Activated T-helper 1 cell treated with anti-CD3 and anti-CD28 coated beads, Interleukin-12 subunit alpha, Interleukin-12 subunit beta, Interleukin-2, Interleukin-4 antibody, amounts not matched to agents 30 ng/mL and 10 ng/mL and 1 ng/mL, durations not matched to agents 14 hours and 24 hours and 36 hours (primary cell): Measurements from ENCODE around the gene C1orf167. TPM values are rescaled to one million over a fixed set of nuclear protein-coding genes. Genes with fewer than 3 reads are reported as not detected.

Experiments used
- DNase-seq: peaks from one replicate; pipeline ENCODE4 v3.0.0; 2021; ENCODE audit warnings: low spot score
- H3K27ac Mint-ChIP-seq: one replicate; pipeline ENCODE4 v1.8.0; 2021; ENCODE audit warnings: mild to moderate bottlenecking, mixed read lengths
- H3K27me3 Mint-ChIP-seq: one replicate; pipeline ENCODE4 v1.8.0; 2022; ENCODE audit warnings: mild to moderate bottlenecking, moderate library complexity, mixed read lengths; ENCODE audit not compliant: insufficient read depth
- H3K36me3 Mint-ChIP-seq: one replicate; pipeline ENCODE4 v1.8.0; 2021; ENCODE audit warnings: low read depth, mixed read lengths
- H3K4me1 Mint-ChIP-seq: one replicate; pipeline ENCODE4 v1.8.0; 2021; ENCODE audit warnings: low read depth, mixed read lengths
- H3K4me3 Mint-ChIP-seq: one replicate; pipeline ENCODE4 v1.8.0; 2021; ENCODE audit warnings: mild to moderate bottlenecking, moderate library complexity, mixed read lengths
- H3K9me3 Mint-ChIP-seq: one replicate; pipeline ENCODE4 v1.8.0; 2021; ENCODE audit warnings: mixed read lengths
- intact Hi-C: fragments of 100-400 bp; cut with micrococcal nuclease; formaldehyde crosslinking; loops from one replicate; pipeline ENCODE4 v1.15.1; 2024
- total RNA-seq: library from RNA; stranded (reverse); gene quantifications from 2 replicates; pipeline ENCODE4 v1.2.3, GENCODE V29; 2022

C1orf167 gene
- total RNA-seq, 1 donor from 2014 or later = not detected

DNA sequence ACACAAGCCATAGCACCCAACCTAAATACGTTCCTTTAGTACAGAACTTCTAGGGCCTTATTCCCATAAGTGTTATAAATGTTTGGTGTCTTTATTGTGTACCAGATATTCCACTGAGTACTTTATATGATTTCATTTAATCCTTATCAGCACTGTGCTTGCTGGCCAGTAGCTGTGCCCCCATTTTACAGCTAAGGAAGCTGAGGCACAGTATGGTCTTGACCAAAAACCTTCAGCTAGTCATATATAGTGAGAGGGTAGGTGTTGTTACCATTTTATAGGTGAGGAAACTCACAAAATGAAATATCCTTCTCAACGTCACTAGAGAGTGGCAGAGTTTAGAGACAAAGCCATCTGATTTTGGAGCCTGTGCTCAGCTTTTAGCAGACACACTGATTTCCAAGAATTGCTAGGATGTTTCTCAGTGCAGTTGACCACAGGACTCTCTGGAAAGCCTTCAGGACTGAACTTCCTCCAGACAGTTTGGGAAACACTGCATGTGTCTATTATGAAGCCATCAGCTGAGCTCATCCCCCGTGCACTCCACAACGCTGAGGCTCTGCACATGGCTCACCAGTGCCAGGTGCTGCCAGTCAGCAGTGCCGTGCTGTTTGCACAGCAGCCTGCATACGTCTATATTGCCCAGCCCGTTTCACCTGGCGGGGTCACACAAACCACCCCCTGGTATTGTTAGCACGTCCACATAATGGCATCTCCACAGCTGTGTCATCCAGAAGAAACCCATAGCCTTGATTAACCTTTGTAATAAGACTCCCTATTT lies 70.1 kb downstream of the C1orf167 start:
- no peak overlapping the region for H3K4me3 Mint-ChIP-seq
- DNase-seq = no peak
- intact Hi-C loops = no loop called here
- H3K9me3 Mint-ChIP-seq = no peaks in the 10 kb centered on the region
- H3K36me3 Mint-ChIP-seq = peaks cover 13% of the 10 kb centered on the region
- no peaks in the 10 kb centered on the region for H3K27me3 Mint-ChIP-seq
- H3K27ac Mint-ChIP-seq = no peak overlapping the region
- H3K4me1 Mint-ChIP-seq = no peaks in the 10 kb centered on the region

DNA sequence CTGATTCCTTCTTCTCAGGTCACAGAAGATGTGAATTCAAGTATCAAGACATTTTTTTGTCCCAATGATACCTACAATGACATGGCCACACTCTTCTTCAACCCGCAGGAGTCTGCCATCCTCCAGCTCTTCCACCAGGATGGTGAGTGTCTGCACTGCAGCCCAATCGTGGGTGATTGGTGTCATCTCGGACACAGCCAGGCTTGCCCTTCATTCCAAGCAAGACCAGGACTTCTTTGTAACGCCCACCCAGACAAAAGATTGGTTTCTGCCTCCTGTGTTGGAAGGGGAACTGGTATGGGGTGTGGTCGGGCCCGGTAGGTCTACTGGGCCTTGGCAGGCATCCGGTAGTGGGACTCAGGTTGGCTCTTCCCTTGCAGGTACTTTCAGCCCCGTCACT lies 71.5 kb downstream of the C1orf167 start:
- DNase-seq = no peak
- Mint-ChIP-seq H3K4me1 (no peaks in the 10 kb centered on the region), H3K27me3 (no peaks in the 10 kb centered on the region), H3K27ac (no peak overlapping the region), H3K4me3 (no peak overlapping the region), H3K9me3 (no peaks in the 10 kb centered on the region), H3K36me3 (peaks cover 17% of the 10 kb centered on the region)
- intact Hi-C loops = no loop called here

DNA sequence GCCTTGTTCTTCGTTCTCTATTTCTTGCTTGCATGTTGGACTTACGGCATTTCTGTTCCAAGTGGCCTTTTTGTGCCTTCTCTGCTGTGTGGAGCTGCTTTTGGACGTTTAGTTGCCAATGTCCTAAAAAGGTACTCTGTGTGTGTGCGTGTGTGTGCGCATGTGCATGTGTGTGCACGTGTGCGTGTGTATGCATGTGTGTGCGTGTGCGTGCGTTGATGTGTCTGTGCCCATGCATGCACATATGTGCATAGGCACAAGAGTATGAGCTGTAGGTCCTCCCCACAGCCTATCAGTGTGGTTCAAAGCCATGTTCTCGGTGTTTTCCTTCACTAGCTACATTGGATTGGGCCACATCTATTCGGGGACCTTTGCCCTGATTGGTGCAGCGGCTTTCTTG lies 71.9 kb downstream of the C1orf167 start:
- Mint-ChIP-seq H3K9me3 (no peaks in the 10 kb centered on the region), H3K27me3 (no peaks in the 10 kb centered on the region), H3K4me3 (no peak overlapping the region), H3K36me3 (peaks cover 20% of the 10 kb centered on the region), H3K27ac (no peak overlapping the region), H3K4me1 (no peaks in the 10 kb centered on the region)
- no peak for DNase-seq
- intact Hi-C loops = no loop called here

DNA sequence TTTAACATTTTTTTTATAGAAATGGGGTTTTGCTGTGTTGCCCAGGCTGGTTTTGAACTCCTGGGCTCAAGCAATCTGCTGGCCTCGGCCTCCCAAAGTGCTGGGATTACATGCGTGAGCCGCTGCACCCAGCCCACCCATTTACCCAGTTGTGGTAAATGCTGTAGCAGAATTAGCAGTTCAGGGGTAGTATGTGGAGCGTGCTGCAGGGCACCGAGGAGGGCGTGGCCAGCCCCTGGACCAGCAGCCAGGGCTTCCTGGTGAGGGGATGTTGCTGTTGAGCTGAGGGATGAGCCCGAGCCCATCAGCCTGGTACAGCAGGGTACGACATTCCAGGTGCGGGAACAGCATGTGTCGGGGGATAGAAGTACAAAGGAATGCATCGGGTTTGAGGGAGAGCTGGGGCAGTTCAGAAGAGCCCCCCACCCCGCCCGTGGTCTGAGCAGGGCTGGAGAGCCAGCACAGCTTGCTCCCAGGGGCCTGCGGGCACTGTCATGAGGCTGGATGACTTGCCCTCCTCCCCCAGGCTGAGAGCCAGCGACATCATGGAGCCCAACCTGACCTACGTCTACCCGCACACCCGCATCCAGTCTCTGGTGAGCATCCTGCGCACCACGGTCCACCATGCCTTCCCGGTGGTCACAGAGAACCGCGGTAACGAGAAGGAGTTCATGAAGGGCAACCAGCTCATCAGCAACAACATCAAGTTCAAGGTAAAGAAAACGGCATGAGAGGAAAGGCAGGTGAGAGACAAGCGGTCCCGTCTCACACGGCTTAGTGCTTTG lies 73.6 kb downstream of the C1orf167 start:
- Mint-ChIP-seq H3K4me3 (no peak overlapping the region), H3K27me3 (no peaks in the 10 kb centered on the region), H3K4me1 (no peaks in the 10 kb centered on the region), H3K27ac (no peak overlapping the region), H3K36me3 (peaks cover 26% of the 10 kb centered on the region), H3K9me3 (no peaks in the 10 kb centered on the region)
- intact Hi-C loops = no loop called here
- no peak for DNase-seq

DNA sequence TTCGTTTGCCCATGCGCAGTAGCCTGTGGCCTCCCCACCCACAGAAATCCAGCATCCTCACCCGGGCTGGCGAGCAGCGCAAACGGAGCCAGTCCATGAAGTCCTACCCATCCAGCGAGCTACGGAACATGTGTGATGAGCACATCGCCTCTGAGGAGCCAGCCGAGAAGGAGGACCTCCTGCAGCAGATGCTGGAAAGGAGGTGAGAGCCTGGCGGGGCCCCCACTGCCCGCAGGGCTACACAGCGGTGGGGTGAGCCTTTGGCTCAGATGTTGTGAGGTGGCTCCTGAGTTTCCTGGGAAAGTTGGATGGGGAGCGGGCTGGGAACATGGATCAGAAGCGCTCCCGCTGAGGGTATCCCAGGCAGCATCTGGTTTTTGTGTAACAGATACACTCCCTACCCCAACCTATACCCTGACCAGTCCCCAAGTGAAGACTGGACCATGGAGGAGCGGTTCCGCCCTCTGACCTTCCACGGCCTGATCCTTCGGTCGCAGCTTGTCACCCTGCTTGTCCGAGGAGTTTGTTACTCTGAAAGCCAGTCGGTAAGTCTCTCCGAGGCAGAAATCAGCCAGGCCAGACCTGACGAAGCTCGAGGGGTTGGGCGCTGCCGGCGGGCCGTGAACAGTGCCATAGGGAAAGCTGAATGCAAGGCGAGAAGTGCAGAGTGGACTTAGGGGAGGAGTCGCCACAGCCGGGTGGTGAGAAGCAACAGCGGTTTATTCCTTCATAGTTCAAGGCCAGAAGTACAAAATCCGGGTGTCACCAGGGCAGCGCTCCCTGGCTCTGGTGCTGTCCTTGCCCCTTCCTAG lies 75.2 kb downstream of the C1orf167 start:
- DNase-seq = no peak
- no peak overlapping the region for H3K27ac Mint-ChIP-seq
- no peaks in the 10 kb centered on the region for H3K9me3 Mint-ChIP-seq
- no peaks in the 10 kb centered on the region for H3K27me3 Mint-ChIP-seq
- intact Hi-C loops = no loop called here
- H3K4me3 Mint-ChIP-seq = no peak overlapping the region
- peaks cover 29% of the 10 kb centered on the region for H3K36me3 Mint-ChIP-seq
- H3K4me1 Mint-ChIP-seq = no peaks in the 10 kb centered on the region

DNA sequence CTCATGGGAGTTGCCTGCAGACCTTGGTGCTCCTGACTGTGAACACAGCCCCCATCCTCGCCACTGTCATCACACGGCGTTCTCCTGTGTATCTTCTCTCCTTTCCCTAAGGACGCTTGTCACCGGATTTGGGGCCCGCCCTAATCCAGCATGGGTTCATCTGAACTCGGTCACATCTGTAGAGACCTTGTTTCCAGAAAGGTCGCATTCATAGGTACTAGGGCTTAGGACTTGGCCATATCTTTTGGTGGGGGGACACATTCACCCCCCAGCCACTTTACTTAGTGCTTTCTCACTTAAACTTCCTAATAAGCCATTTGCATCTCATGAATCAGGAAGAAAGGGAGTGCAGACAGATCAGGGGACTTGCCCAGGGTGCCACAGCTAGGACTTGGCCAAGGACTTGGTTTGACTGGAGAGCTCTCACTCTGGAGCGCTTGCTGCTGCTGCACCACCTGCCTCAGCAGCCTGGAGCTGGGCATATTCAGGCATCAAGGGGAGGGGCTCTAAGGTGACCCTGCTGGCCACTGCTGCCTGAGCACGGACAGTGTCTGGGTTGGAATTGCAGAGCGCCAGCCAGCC lies 75.9 kb downstream of the C1orf167 start:
- intact Hi-C loops = loop anchor here (1.0 kb wide), 2 partner anchors 56 to 69 kb away; no protein-coding TSS in a partner anchor
- Mint-ChIP-seq H3K27ac (no peak overlapping the region), H3K36me3 (peaks cover 31% of the 10 kb centered on the region), H3K27me3 (no peaks in the 10 kb centered on the region), H3K9me3 (no peaks in the 10 kb centered on the region), H3K4me1 (no peaks in the 10 kb centered on the region), H3K4me3 (no peak overlapping the region)
- no peak for DNase-seq

DNA sequence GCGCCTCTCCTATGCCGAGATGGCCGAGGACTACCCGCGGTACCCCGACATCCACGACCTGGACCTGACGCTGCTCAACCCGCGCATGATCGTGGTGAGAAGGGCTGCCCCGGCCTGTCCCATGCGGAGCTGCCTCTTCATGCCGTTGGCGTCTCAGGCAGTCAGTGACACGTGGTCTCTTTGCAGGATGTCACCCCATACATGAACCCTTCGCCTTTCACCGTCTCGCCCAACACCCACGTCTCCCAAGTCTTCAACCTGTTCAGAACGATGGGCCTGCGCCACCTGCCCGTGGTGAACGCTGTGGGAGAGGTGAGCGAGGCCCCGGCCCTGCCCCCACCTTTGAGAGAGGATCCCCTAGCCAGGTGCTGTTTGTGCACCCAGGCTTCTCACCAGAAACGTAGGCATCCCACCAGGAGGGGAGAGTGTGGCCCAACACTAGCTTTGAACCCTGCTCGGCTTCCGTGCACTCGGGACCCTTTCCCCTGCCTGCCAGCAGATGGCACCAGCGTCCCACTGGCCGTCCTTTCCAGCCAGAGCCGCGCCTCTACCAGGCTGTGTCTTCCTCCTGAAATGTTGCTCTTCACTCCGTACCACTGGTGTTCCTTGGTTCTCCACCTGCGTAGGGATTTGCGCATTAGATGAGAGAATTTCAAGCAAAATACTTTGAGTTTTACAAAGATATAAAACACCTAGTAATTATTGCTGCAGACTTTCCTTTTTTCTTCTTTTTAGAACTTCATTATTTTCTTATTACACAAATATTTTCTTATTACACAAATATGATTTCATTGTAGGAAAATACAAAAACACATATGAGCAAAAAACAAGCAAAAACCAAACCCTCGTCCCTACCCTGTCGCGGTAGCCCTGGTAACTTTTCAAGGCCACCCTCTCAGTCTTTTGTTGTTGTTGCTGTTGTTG lies 76.6 kb downstream of the C1orf167 start:
- peak; percentile 63 for DNase-seq
- Mint-ChIP-seq H3K27ac (no peak overlapping the region), H3K36me3 (peaks cover 32% of the 10 kb centered on the region), H3K4me1 (no peaks in the 10 kb centered on the region), H3K27me3 (no peaks in the 10 kb centered on the region), H3K9me3 (no peaks in the 10 kb centered on the region), H3K4me3 (no peak overlapping the region)
- intact Hi-C loops = loop anchor here (1.0 kb wide), 2 partner anchors 56 to 69 kb away; no protein-coding TSS in a partner anchor

Other genes starting within 250 kb of the C1orf167 start
- 0.60 and 0.93 TPM in 2 replicates for gene FBXO2, start 107.8 kb upstream of the C1orf167 start, total RNA-seq
- 22.0 and 24.2 TPM in 2 replicates for gene FBXO44, start 107.3 kb upstream of the C1orf167 start, total RNA-seq
- 15.7 and 17.2 TPM in 2 replicates for gene FBXO6, start 98.0 kb upstream of the C1orf167 start, total RNA-seq
- 76.9 and 81.8 TPM in 2 replicates for gene MAD2L2, start 81.0 kb upstream of the C1orf167 start, total RNA-seq
- 0.07 TPM in 1 of 2 replicates, not detected in the other for gene DRAXIN, start 70.5 kb upstream of the C1orf167 start, total RNA-seq
- 13.8 and 15.9 TPM in 2 replicates for gene AGTRAP, start 26.1 kb upstream of the C1orf167 start, total RNA-seq
- gene MTHFR, start 43.8 kb downstream of the C1orf167 start, total RNA-seq = 18.1 and 21.4 TPM in 2 replicates
- 11.2 and 14.3 TPM in 2 replicates for gene CLCN6, start 44.0 kb downstream of the C1orf167 start, total RNA-seq
- not detected in 2 replicates for gene NPPA, start 85.6 kb downstream of the C1orf167 start, total RNA-seq
- not detected in 2 replicates for gene NPPB, start 96.8 kb downstream of the C1orf167 start, total RNA-seq
- 38.2 and 39.1 TPM in 2 replicates for gene KIAA2013, start 164.2 kb downstream of the C1orf167 start, total RNA-seq
- 32.3 and 37.8 TPM in 2 replicates for gene PLOD1, start 172.5 kb downstream of the C1orf167 start, total RNA-seq
- gene MFN2, start 218.3 kb downstream of the C1orf167 start, total RNA-seq = 88.1 and 95.4 TPM in 2 replicates